Endodermal cell (in vitro differentiated cells): ENCODE data around the gene CLIC3. TPM values are rescaled to one million over a fixed set of nuclear protein-coding genes. Genes with fewer than 3 reads are reported as not detected.

Source experiments
- DNase-seq: peaks from one replicate; pipeline ENCODE4 v3.0.0-alpha.2; 2017
- H3K27ac ChIP-seq: 2 replicates; pipeline ENCODE4 v1.5.1; 2013; ENCODE audit warnings: mild to moderate bottlenecking, low read depth, low read length, moderate library complexity
- H3K27me3 ChIP-seq: 2 replicates; pipeline ENCODE4 v1.6.1; 2013; ENCODE audit warnings: mild to moderate bottlenecking, low read length, moderate library complexity; ENCODE audit not compliant: insufficient read depth, control insufficient read depth, poor library complexity, severe bottlenecking
- H3K36me3 ChIP-seq: 2 replicates; pipeline ENCODE4 v1.7.0; 2013; ENCODE audit warnings: mild to moderate bottlenecking, low read length, moderate library complexity; ENCODE audit not compliant: control insufficient read depth, insufficient read depth
- H3K4me1 ChIP-seq: one replicate; pipeline ENCODE4 v1.7.0; 2013; ENCODE audit warnings: low read length; ENCODE audit not compliant: control insufficient read depth, insufficient read depth
- H3K4me3 ChIP-seq: 2 replicates; pipeline ENCODE4 v1.5.1; 2013; ENCODE audit warnings: mild to moderate bottlenecking, low read length, moderate library complexity
- H3K9ac ChIP-seq: 2 replicates; pipeline ENCODE4 v1.6.1; 2013; ENCODE audit warnings: mild to moderate bottlenecking, low read length, moderate library complexity; ENCODE audit not compliant: poor library complexity, severe bottlenecking; ENCODE audit errors: extremely low read depth
- H3K9me3 ChIP-seq: 2 replicates; pipeline ENCODE4 v1.6.1; 2013; ENCODE audit warnings: mild to moderate bottlenecking, low read length, moderate library complexity; ENCODE audit not compliant: control insufficient read depth
- H3K27ac Mint-ChIP-seq: 2 replicates; pipeline ENCODE4 v1.8.0; 2020; ENCODE audit warnings: mixed read lengths
- H3K27me3 Mint-ChIP-seq: 2 replicates; pipeline ENCODE4 v1.8.0; 2021; ENCODE audit warnings: mild to moderate bottlenecking, mixed read lengths; ENCODE audit not compliant: insufficient read depth
- H3K36me3 Mint-ChIP-seq: 2 replicates; pipeline ENCODE4 v1.8.0; 2020; ENCODE audit warnings: low read depth, mixed read lengths
- H3K4me1 Mint-ChIP-seq: 2 replicates; pipeline ENCODE4 v1.8.0; 2020; ENCODE audit warnings: mixed read lengths
- H3K4me3 Mint-ChIP-seq: 2 replicates; pipeline ENCODE4 v1.8.0; 2020; ENCODE audit warnings: mild to moderate bottlenecking, moderate library complexity, mixed read lengths
- H3K9me3 Mint-ChIP-seq: 2 replicates; pipeline ENCODE4 v1.8.0; 2020; ENCODE audit warnings: mild to moderate bottlenecking, mixed read lengths
- CTCF ChIP-seq: fragments of 200-600 bp; sonication (generic); conservative IDR thresholded peaks from 2 replicates; pipeline ENCODE4 v1.5.0; 2021; ENCODE audit warnings: antibody characterized with exemption, mild to moderate bottlenecking
- WGBS, 2 experiments: methylation state at CpG; one replicate each; pipeline versions ENCODE4 v1.1.5 to v1.1.7; 2013; ENCODE audit warnings: missing lambda C conversion rate in 2 of 2, mixed read lengths in 1 of 2; ENCODE audit not compliant: insufficient coverage in 1 of 2, insufficient read length in 1 of 2; 5-methylcytosine and 5-hydroxymethylcytosine counted together
- total RNA-seq, 2 donors: library from RNA; stranded (reverse); fragmentation: NEBNext Ultra II Directional in 1 of 2; extraction: Animal tissue kit (Norgen Biotek cat#: 25700) in 1 of 2; gene quantifications; 2 replicates in 1 of 2; 3 replicates in 1 of 2; pipeline ENCODE4 v1.2.1, GENCODE V29; 2021

Gene CLIC3
- total RNA-seq, 2 donors from 2014 or later: 0.46 TPM; not detected in 1

GRCh38 chr9:137015540-137015930, 19.2 kb upstream of the CLIC3 start:
- no peak for DNase-seq
- H3K9ac ChIP-seq: no peak overlapping the region
- 95 to 98% methylated on average over 19 to 25 of the region's 25 CpGs for WGBS, 2 experiments
- H3K4me1 Mint-ChIP-seq: no peaks in the 10 kb centered on the region
- no peaks in the 10 kb centered on the region for H3K9me3 ChIP-seq
- H3K27ac ChIP-seq: no peak overlapping the region
- no peaks in the 10 kb centered on the region for H3K4me1 ChIP-seq
- H3K27me3 ChIP-seq: no peaks in the 10 kb centered on the region
- H3K36me3 Mint-ChIP-seq: peaks cover 6% of the 10 kb centered on the region
- H3K27ac Mint-ChIP-seq: no peak overlapping the region
- peaks cover 1% of the 10 kb centered on the region for H3K9me3 Mint-ChIP-seq
- TF ChIP-seq CTCF: no peak
- H3K36me3 ChIP-seq: no peaks in the 10 kb centered on the region
- H3K4me3 Mint-ChIP-seq: no peak overlapping the region
- H3K4me3 ChIP-seq: no peak overlapping the region
- no peaks in the 10 kb centered on the region for H3K27me3 Mint-ChIP-seq

- WGBS, 2 experiments: 94 to 98% methylated on average over 31 to 36 of the region's 36 CpGs
- Mint-ChIP-seq H3K27me3 (no peaks in the 10 kb centered on the region), H3K4me3 (no peak overlapping the region), H3K9me3 (peaks cover 1% of the 10 kb centered on the region), H3K36me3 (peaks cover 6% of the 10 kb centered on the region), H3K4me1 (no peaks in the 10 kb centered on the region), H3K27ac (no peak overlapping the region)
- Histone ChIP-seq H3K9ac (no peak overlapping the region), H3K4me3 (no peak overlapping the region), H3K36me3 (no peaks in the 10 kb centered on the region), H3K9me3 (no peaks in the 10 kb centered on the region), H3K27ac (no peak overlapping the region), H3K4me1 (no peaks in the 10 kb centered on the region), H3K27me3 (no peaks in the 10 kb centered on the region)
- no peak for TF ChIP-seq CTCF
- no peak for DNase-seq
Observed at GRCh38 chr9:137014776-137015539, 18.6 kb upstream of the CLIC3 start.

DNA sequence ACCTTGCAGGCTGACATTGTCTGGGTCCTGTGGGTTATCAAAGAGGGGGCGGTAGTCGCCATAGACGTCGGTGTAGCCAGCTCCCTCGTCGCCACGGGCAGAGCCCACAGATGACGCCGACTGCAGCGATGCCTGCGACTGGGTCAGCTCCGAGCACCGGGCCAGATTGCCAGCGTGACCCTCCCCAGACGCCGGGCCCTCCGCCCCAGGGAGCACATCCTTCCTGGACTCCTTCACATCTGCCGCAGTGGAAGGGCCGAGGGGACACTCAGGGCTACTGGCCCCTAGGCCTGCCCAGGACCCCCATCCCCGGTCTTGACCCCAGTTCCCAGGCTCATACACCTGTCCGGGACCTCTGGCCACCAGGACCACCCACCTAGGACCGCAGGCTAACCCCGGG, 17.8 kb upstream of the CLIC3 start:
- peaks cover 6% of the 10 kb centered on the region for H3K36me3 Mint-ChIP-seq
- no peak for DNase-seq
- 90 to 94% methylated on average over 16 to 23 of the region's 23 CpGs for WGBS, 2 experiments
- no peak overlapping the region for H3K9ac ChIP-seq
- no peak overlapping the region for H3K4me3 Mint-ChIP-seq
- TF ChIP-seq CTCF: no peak
- no peaks in the 10 kb centered on the region for H3K9me3 ChIP-seq
- H3K36me3 ChIP-seq: no peaks in the 10 kb centered on the region
- no peaks in the 10 kb centered on the region for H3K27me3 ChIP-seq
- H3K27ac Mint-ChIP-seq: no peak overlapping the region
- H3K27ac ChIP-seq: no peak overlapping the region
- no peaks in the 10 kb centered on the region for H3K27me3 Mint-ChIP-seq
- peaks cover 1% of the 10 kb centered on the region for H3K9me3 Mint-ChIP-seq
- H3K4me1 ChIP-seq: no peaks in the 10 kb centered on the region
- H3K4me3 ChIP-seq: no peak overlapping the region
- no peaks in the 10 kb centered on the region for H3K4me1 Mint-ChIP-seq
